GM19397 (cell line): ENCODE measurements around the gene HDAC9.

Experiments used
- ATAC-seq: cut with Tn5 transposase; IDR thresholded peaks from one replicate; pipeline ENCODE4 v1.9.1; 2021; ENCODE audit warnings: mild to moderate bottlenecking, moderate library complexity; ENCODE audit not compliant: unreplicated experiment

The HDAC9 gene

DNA sequence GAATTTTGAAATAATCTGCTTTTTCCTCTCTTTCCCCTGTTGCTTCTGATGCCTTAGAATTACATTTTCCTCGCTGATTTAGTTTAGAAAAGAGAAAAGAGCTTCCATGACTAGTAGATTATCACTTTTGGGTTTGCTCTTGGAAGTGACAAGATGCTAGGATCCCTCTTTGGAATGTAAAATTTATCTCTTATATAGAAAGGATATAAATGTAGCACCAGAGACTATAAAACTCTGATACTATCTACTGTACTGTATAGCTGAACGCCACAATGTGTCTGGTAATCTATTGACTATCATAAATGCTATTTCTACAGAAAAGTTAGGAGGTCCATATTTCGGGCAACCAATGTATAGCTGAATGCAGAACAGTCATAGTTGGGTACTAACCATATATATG, 1.1 kb upstream of the HDAC9 start:
- ATAC-seq: no peak

DNA sequence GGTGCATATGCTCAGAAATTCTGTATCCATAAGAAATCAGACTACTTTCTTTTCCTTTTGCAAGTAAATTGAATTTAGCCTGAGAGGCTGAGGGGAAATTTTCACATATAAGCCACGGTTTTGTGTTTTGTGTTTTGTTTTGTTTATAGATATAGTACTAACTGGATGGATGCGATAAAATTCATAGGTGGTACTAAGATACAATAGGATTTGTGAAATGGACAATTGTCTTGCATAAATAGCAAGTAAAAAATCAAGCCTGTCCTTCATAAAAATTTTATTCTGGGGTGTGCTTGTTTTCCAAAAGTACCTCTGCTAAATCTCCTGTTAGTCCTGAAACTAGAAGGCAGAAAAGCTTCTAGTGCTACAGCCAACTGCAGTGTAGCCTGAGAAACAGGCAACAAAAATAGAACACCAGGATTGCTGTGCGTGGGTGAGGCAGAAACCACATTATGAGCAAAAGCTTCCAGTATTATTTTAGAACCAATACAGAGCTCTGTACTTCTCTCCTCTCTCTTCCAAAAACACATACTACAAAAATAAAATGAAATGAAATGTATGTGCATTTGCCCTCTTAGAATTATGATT, 634 bp upstream of the HDAC9 start:
- ATAC-seq: peak; percentile 15

DNA sequence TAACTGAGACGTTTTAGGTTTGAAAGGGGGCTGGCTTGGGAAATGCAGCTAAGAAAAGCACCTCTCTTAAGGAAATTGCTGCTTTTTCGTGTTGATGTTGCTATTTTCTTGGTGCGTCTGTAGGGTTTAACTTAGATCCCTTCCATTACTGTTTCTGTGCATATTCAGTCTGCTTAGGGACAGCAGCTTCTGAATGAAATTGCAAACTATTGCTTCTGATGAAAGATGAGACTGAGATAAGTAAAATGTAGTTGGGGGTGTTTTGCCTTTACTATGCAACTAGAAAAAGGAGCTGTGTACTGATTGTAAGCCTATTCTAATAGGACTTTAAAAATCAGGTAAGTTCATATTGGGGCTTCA, 772 bp downstream of the HDAC9 start:
- ATAC-seq: no peak

DNA sequence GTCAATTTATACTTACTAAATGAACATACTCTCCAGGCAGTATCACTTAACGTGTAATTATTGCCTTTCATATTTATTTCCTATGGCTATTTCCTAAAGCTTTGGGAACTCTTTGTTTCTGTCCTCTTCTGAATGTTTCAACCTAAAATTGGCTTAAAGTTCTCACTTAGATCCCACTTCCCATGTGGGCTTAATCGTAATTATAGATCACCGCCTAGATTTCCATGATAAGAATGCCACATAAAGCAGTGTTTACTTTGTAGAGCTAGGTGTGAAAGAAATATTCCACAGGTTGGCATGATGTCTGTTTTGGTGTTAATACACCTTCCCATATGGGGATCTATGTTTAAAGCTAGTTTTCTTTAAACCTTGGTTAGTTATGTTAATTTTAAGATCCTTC, 1.5 kb downstream of the HDAC9 start:
- ATAC-seq: no peak

- no peak for ATAC-seq
Observed at GRCh38 chr7:18497800-18498199, 2.3 kb downstream of the HDAC9 start.

GRCh38 chr7:18498341-18498740, 2.8 kb downstream of the HDAC9 start:
- ATAC-seq: no peak

DNA sequence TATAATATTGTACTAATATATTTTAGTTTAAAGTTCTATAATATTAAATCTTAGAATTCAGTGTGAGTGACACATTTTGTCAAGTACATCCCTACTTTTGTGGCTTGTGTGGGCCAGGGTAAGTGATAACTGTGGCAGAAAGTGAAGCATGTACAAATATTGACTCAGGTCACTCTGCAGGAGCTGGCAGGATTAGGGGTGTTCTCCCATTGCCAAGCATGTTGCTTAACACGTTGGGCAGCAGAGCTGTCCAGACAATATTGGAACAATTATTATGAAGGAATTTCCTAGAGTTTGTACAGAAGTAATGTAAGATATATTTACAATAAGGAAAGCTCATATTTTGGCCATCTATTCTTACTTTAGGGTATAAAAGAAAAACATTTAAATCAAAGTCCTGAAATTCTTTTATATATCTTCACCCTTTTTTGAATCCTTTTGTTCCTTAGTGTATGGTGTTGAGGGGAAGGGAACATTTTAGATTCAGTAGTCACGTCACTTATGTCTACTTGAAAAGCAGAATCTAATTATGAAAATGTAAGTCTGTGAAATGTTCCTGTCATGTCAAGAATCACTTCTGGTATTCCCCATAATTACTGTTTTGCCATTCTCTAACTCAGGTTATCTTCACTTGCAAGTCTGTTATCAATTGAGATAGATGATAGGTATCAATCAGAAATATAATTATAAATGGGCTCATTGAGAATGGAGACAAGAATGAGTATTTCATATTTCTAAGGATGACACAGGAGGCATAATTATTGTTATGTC, 4.0 kb downstream of the HDAC9 start:
- no peak for ATAC-seq

GRCh38 chr7:18503126-18503866, 7.7 kb downstream of the HDAC9 start:
- ATAC-seq: no peak

DNA sequence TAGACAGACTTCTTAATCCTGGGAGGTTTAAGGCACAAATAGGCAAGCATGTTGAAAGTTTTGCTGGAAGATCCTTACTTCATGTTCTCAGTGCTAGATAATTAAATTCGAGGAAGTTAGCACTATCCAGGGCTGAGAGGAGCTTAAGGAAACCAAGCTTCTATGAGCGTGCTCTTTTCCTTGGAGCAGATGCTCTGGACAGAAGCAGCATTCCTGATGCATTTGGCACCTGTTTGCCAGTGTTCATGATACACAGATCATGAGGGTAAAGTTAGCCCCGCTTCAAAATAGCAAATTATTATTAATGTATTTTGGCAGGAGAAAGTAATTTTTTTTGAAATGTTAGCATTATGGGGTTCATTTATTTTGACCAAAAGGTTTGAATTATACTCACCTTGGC, 9.4 kb downstream of the HDAC9 start:
- ATAC-seq: no peak

- peak; percentile 39 for ATAC-seq
Observed at GRCh38 chr7:18505870-18506460, 10.4 kb downstream of the HDAC9 start.

- peak; percentile 75 for ATAC-seq
Observed at GRCh38 chr7:18508443-18509427, 13.2 kb downstream of the HDAC9 start.

- ATAC-seq: peak; percentile 20
Observed at GRCh38 chr7:18509481-18509880, 13.9 kb downstream of the HDAC9 start.

DNA sequence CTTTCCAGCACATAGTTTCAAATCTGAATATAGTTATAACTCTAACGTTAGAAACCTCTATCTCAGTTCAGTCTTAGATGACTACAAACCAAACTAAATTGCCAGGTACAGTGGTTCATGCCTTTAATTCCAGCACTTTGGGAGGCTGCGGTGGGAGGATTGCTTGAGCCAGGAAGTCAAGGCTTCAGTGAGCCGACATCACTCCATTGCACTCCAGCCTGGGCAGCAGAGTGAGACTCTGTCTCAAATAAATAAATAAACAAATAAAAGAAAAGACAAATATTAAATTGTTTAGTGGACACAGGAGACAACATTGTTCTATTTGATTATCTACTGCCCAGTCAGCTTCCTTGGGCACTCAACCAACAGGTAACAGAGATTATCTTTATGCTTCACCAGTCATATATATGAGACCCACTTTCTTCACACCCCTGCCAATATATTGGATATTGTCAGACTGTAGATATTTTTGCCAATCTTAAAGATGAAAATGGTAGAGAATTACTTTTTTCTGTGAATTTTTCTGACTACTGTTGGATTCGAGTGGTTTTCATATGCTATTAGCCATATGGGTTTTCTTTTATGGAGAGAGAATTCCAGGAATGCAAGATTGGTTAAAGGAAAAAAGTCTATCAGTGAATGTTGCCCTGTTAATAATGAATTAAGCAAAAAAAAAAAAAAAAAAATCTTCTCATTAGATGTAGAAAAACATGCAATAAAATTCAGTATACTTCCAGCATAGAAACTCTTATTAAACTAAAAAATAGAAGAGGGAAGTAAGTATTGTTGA, 16.0 kb downstream of the HDAC9 start:
- no peak for ATAC-seq

- ATAC-seq: no peak
Observed at GRCh38 chr7:18513343-18513742, 17.8 kb downstream of the HDAC9 start.

DNA sequence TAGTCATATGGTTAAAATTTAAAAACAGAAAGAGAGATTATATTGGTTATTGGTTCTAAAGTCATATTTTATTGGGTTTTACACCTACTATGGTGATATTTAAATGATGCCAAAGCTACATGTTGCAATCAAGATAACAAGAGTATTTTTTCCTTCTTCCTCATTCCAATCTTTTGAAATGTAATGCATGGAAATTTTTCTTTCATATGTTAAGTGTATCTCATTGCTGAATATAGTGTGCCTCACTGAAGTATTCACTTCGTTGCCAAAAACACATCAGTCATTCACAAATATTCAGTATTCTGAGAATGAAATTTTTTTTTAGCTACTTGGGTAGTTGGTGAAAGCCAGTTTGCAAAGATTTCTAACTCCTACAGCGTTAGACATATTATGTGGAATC, 19.5 kb downstream of the HDAC9 start:
- ATAC-seq: no peak

DNA sequence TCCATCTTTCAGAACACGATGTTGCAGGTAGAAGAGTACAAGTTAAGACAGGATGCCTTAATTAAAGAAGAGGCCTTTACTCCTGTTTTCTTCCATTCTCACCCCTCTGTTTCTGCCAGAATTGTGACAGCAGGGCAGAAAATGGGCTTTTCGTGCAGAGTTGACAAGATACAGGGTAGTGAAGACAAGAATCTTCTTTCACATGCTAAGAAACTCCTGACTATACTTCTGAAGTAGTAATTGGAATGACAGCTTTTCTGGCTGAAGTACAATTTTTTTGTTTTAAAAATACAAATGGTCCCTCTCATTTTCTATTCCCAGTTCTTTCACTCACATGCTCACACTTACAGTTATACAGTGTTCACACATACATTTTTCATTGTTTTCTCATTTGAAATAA, 22.1 kb downstream of the HDAC9 start:
- no peak for ATAC-seq

GRCh38 chr7:18518555-18518954, 23.0 kb downstream of the HDAC9 start:
- ATAC-seq: no peak

DNA sequence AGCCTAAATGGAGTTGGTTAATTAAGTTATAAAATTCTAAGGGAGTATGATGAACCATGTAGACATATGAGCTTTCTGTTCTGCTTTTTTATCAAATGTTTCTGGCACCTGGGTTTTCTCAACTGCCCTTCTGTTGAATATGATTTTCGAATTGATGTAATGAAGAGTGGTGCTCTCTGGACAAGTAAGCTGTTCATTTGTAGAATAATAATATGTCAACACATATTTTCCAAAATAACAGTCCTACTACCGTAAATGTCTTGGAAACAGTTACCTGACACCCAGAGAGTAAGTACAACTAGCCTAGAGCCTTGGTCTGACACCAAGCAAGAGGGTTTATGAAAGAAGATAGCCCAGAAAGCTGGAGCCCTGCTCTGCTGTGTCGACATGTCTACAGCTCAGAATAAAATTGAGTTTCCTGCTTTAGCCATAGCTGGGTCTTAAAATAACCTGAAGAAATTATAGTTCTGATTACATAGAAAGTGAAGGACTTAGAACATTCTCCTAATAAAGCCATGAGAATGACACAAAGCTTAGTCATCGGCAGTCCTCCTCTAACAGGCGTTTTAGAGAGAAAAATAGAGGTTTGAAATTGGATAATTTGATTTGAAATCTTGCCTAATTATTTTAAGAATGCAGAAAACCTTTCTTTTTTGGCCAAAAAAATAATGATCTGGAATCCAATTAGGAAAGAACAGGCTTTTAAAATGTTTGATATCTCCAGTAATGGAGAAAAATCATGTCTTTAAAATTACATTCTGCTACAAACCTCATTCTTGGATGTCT, 25.1 kb downstream of the HDAC9 start:
- peak; percentile 82 for ATAC-seq

DNA sequence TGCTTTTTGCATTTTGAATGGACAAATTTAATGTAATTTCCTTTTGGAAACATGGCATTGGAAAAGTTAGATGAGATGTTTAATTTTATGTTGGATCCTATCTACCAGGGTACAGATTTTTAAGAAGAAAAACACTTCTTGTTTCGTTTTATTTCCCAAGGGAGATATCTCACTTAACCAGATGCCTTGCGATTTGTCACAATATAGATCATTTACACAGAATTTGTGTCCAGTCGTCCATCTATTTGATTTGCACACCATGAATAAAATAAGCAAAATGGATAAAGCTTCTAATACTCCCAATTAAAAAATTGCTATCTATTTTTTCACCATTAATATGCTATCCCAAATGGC, 25.7 kb downstream of the HDAC9 start:
- no peak for ATAC-seq
